Activated gamma-delta T cell (primary cell): Measurements from ENCODE around the gene LRRC19.

ENCODE experiments used
- DNase-seq: peaks from one replicate; lab custom pipeline; 2025; lab: John Stamatoyannopoulos, UW
- total RNA-seq, 2 donors: gene quantifications; one replicate each; lab custom pipeline; 2026; lab: John Stamatoyannopoulos, UW

The LRRC19 gene, protein sequence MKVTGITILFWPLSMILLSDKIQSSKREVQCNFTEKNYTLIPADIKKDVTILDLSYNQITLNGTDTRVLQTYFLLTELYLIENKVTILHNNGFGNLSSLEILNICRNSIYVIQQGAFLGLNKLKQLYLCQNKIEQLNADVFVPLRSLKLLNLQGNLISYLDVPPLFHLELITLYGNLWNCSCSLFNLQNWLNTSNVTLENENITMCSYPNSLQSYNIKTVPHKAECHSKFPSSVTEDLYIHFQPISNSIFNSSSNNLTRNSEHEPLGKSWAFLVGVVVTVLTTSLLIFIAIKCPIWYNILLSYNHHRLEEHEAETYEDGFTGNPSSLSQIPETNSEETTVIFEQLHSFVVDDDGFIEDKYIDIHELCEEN
- 0 reads per million in 2 donors for total RNA-seq

GRCh38 chr9:27005491-27005890 is at the start of gene LRRC19:
Gene LRRC19 (minus strand): TSS chr9:27005672. CDS start chr9:26999694, 5,978 bp downstream.
- DNase-seq, result no peak

GRCh38 chr9:27054841-27055240 is 49.4 kb upstream of the LRRC19 start:
- DNase-seq, result no peak

GRCh38 chr9:27054125-27054524 is 48.7 kb upstream of the LRRC19 start:
- DNase-seq, result no peak

DNA sequence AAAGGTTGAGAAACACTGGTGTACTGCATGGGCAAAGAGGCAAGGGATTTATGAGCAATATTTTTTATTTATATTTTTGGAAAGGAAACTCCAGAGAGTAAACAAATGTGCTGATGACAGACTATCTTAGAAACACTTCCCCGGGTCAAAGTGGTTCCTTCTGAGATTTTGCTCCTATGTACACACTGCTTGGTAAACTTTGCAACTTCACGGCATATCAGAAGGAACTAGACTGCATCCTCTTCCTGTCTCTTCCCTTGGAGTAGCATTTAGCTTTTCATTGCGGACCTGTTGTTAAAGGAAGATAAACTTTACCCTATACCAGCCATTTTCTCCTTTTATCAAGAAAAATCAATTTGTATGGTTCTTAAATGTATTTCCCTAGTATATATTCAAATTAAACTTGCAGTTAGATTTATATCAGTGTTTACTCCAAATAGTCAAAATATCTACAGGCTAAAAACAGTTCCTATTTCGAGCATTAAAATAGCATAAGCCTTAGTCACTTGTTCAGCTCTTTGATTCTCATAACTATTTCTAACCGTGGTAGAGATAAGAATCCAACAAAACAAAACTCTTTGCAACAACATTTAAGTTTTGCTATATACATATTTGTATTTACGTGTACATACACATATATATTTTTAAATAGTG is 48.0 kb upstream of the LRRC19 start:
- no peak for DNase-seq

- DNase-seq, result no peak
Measured at GRCh38 chr9:27047136-27047535, 41.7 kb upstream of the LRRC19 start.

DNA sequence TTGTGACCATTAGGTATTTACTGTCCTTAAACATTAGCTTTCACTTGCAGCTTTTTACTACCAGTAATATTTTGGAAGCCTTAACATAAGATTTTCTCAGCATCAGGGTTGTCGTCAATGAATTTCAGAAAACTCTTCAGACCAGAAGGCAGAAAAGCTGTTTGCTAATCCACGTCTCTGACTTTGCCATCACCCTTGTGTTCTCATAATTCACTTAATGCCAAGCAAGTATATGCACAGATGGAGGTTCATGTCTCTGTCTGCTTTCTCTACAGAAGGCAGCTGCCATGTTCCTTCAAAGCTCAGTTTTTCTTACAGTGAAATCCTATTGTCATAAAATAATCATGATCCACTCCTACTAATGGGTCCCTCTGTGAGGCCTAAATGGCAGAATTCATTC is 37.7 kb upstream of the LRRC19 start:
- DNase-seq, result no peak

DNA sequence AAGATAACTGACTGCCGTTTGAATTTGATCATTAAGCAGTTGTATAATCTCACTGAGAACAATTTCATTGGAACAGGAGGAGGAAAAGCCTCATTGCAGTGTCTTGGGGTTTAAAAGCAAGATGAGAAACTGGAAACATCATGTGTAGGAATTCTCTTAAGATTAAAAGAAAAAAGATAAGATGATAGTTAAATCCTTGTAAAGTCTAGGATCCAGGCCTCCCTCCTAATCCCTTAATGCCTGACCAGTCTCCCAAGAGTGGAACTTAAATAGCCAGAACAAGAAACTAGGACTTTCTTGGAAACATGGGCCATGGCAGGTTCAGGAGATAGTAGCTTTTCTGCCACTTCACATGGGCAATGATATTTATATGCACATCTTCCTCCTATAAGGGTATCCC is 37.0 kb upstream of the LRRC19 start:
- no peak for DNase-seq

DNA sequence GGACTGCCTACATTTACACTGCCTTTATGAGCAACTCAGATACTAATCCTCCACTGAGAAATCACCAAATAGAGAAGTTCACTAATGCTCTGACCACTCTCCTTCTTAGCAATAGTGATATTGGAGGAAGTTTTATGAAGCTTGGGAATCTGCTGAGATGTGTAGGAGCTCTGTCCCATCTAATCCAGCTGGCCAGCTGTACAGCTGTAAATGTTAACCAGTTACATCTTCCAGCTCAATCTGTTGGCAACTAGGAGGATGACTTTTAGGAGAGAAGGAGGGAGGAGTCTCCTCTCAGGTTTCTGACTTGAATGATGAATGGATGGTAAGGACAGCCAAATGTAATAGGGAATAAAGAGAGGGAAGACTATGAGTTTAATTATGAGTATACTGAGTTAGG is 36.3 kb upstream of the LRRC19 start:
- DNase-seq, result no peak

DNA sequence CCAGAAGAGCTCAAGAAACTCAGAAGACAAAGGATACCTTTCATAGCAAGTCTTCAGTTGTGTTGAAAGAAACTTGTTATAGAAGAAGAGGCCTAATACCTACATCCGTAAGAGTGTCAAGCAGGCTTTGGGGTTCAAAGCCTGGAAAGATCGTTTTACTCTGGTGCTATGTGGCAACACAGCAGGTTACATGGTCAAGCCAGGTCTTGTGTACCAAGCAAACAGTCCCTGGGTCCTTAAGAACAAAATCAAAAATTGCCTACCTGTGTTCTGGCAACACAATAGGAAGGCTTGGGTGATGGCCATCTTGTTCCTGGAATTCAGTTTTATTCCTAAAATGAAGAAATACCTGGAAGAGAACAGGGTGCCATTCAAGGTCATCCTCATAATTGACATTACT is 32.0 kb upstream of the LRRC19 start:
- no peak for DNase-seq

DNA sequence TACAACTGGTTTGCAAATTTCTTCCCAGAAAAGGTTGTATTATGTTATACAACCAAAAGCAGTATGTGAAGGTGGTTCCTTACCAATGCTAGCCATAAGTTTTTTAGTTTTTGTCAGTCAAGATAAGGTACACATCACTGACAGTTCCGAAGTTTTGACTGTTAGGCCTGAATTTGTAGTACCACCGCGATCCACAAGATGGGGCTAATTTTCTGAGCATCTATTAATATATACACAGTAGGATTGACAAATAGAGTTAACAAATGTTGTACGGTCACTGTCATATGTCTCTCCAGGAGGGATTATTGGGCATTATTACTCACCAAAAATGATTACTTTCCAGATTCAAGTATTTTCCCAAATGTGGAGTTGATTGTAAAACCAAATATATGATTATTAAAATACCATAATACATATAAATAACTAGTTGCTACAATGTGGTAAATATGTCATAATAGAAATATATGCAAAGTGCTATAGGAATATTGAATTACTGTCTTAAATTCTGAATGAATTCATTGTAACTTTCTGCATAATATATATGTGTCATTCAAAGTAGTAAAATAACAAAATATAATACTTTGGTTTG is 28.4 kb upstream of the LRRC19 start:
- no peak for DNase-seq

- DNase-seq, result no peak
Measured at GRCh38 chr9:27029186-27029585, 23.7 kb upstream of the LRRC19 start.

- DNase-seq, result no peak
Measured at GRCh38 chr9:27022920-27023319, 17.4 kb upstream of the LRRC19 start.

GRCh38 chr9:27019589-27019988 is 14.1 kb upstream of the LRRC19 start:
- DNase-seq, result no peak

GRCh38 chr9:27003426-27004077 is 1.9 kb downstream of the LRRC19 start:
- DNase-seq, result no peak

DNA sequence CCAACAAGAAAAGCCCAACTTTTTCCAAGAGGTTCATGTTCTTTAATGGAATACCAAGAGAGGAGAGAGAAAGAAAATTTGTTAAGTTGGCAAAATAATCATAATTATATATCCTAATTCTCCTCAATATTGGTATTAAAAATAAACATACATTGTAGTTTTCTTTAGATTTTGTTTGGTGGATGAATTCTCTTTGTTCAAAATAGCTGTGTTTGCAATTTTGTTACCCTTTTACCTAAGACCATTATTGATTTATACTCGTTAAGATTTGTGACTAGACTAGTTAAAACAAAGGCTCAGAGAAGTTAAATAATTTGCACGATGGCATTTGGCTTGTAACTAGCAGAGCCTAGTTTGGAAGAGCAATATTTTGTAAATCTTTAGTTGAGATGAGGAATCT is 9.7 kb downstream of the LRRC19 start:
- DNase-seq, result no peak

- no peak for DNase-seq
Measured at GRCh38 chr9:26983340-26983739, 22.1 kb downstream of the LRRC19 start.

GRCh38 chr9:26975728-26976707 is 29.5 kb downstream of the LRRC19 start:
- DNase-seq, result no peak

DNA sequence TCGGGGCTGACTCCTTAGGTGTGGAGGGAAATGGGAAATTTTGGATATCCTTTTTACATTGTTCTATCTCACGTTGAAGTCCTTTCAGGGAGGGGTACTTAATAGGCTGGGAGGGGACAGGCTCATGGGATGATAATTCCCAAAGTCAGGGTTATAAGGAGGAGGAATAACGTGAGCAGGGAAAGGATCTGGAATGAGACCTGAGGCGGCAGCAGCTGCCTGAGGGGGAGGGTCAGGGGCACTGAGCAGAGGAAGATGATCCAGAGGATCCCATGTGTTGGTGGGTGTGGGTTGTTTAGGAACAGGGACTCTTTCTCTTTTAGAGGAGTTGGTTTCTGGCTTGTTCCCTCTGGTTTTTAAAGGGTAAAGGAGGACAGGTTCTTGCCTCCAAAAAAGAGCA is 30.5 kb downstream of the LRRC19 start:
- no peak for DNase-seq

DNA sequence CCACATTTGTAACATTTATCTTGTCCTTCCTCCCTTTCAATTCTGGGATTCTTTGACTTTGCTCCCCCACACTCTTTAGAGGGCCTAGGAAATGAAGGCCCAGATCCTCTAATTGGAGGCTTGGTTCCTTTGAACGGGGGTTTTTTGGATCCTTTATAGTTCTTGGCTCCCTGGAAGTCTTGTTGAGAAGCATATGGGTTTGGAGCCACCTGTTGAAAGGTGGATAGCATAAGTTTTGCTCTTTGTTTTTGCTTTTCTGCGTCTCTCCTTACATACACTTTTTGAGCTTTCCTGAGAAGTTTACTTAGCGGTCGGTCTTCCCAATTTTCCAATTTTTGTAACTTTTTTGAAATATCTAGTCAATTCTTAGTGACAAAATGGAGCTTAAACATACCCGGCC is 31.5 kb downstream of the LRRC19 start:
- DNase-seq, result no peak

GRCh38 chr9:26971721-26972120 is 33.8 kb downstream of the LRRC19 start:
- no peak for DNase-seq

DNA sequence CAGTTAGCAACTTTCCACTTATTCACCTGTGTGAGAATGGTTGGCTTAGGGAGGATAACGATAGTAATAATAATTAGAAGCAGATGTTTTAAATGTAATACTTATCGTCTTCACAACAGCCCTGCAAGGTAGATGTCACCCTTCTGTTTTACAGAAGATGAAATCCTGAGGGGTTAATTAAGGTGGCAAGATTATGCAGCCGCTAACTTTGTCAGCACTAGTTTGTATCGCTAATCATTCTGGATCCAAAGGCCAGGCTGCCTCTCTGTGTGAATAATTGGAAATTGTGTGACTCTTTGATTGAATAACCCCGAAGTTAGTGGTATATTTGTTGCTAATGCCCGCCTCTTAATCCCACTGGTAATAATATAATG is 48.6 kb downstream of the LRRC19 start:
- no peak for DNase-seq
